ENCODE data around the gene NTNG2. TPM values are rescaled to one million over a fixed set of nuclear protein-coding genes. Genes with fewer than 3 reads are reported as not detected.

NTNG2 gene
- total RNA-seq, 1 donor from 2014 or later, result 1.0 TPM

DNA sequence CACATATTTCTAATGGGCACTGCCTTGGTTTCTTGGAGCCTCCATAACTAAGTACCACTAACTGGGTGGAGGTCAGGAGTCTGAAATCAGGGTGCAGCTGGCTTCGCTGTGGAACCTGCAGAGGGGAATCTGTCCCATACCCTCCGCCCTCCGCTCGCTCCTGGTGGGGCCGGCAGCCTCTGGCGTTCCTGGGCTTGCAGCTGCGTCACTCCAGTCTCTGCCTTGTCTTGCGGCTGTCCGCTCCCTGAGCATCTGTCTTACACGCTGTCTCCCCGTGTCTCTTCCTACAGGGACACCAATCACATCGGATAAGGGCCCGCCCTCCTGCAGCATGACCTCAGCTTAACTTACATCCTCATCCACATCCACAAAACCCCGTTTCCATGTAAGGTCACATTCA is 45.4 kb downstream of the NTNG2 start:
- no peak overlapping the region for H3K9ac ChIP-seq
- H3K4me2 ChIP-seq, result no peak overlapping the region
- peaks cover 6% of the 10 kb centered on the region for H3K4me1 Mint-ChIP-seq
- no peak for DNase-seq (ENCODE audit: low spot score)
- no peaks in the 10 kb centered on the region for H3F3A ChIP-seq (ENCODE audit: low read depth)
- no peaks in the 10 kb centered on the region for H3K9me3 Mint-ChIP-seq
- H3K4me3 ChIP-seq, result no peak overlapping the region
- H3K36me3 Mint-ChIP-seq, result peaks cover 4% of the 10 kb centered on the region
- no peaks in the 10 kb centered on the region for H3K79me2 ChIP-seq (ENCODE audit: low read depth)
- TF ChIP-seq EZH2phosphoT487 (IDR thresholded peaks at IDR 0.05) (no peak), EZH2 (IDR thresholded peaks at IDR 0.05) (no peak)
- TF ChIP-seq, protein P1, sequence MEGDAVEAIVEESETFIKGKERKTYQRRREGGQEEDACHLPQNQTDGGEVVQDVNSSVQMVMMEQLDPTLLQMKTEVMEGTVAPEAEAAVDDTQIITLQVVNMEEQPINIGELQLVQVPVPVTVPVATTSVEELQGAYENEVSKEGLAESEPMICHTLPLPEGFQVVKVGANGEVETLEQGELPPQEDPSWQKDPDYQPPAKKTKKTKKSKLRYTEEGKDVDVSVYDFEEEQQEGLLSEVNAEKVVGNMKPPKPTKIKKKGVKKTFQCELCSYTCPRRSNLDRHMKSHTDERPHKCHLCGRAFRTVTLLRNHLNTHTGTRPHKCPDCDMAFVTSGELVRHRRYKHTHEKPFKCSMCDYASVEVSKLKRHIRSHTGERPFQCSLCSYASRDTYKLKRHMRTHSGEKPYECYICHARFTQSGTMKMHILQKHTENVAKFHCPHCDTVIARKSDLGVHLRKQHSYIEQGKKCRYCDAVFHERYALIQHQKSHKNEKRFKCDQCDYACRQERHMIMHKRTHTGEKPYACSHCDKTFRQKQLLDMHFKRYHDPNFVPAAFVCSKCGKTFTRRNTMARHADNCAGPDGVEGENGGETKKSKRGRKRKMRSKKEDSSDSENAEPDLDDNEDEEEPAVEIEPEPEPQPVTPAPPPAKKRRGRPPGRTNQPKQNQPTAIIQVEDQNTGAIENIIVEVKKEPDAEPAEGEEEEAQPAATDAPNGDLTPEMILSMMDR (IDR thresholded peaks at IDR 0.05), result no peak
- H3K27ac Mint-ChIP-seq, result peak overlapping the region; percentile 4
- H3K4me1 ChIP-seq, result peaks cover 4% of the 10 kb centered on the region
- H3K27me3 ChIP-seq, result no peaks in the 10 kb centered on the region
- H3K9me3 ChIP-seq (ENCODE audit: low read depth), result no peaks in the 10 kb centered on the region
- no peak overlapping the region for H2AFZ ChIP-seq (replicated peaks)
- H3K27me3 Mint-ChIP-seq (ENCODE audit: insufficient read depth, low read depth), result peaks cover 10% of the 10 kb centered on the region
- no peaks in the 10 kb centered on the region for H4K20me1 ChIP-seq (ENCODE audit: low read depth)
- H3K36me3 ChIP-seq, result no peaks in the 10 kb centered on the region
- H3K27ac ChIP-seq, result no peak overlapping the region
- H3K4me3 Mint-ChIP-seq, result no peak overlapping the region

DNA sequence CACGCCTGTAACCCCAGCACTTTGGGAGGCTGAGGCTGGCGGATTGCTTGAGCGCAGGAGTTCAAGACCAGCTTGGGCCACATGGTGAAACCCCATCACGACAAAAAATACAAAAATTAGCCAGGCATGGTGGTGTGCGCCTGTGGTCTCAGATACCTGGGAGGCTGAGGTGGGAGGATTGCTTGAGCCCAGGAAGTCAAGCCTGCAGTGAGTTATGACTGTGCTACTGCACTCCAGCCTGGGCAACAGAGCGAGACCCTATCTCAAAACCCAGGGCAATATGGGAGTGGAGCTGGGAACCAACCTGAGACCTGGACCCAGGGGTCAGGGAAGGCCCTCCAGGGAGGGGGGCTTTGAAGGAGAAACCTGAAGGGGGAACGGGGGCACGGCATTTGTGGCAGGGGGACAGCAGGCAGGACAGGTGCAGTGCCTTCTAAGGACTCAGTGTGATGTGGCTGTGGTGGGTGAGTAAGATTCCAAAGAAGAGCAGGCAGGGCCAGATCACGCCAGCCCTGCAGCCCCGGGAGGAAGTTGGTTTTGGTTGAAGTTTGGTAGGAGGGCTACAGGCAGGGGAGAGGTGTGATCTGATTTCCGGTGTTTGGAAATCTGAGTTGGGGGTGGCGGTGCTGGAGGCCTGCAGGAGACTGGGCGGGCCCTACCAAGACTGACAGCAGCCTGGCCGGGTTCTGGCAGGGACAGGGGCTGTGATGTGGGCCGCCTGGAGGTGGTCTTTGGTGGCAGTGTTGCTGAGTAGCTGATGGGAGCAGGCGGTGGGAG is 46.2 kb downstream of the NTNG2 start:
- no peak overlapping the region for H3K4me2 ChIP-seq
- H3K27me3 ChIP-seq, result no peaks in the 10 kb centered on the region
- DNase-seq (ENCODE audit: low spot score), result no peak
- TF ChIP-seq, protein P1 (IDR thresholded peaks at IDR 0.05), result no peak
- TF ChIP-seq EZH2 (IDR thresholded peaks at IDR 0.05) (no peak), EZH2phosphoT487 (IDR thresholded peaks at IDR 0.05) (no peak)
- no peak overlapping the region for H2AFZ ChIP-seq (replicated peaks)
- H3K4me1 ChIP-seq, result no peaks in the 10 kb centered on the region
- no peak overlapping the region for H3K4me3 Mint-ChIP-seq
- no peak overlapping the region for H3K4me3 ChIP-seq
- H3K9me3 Mint-ChIP-seq, result no peaks in the 10 kb centered on the region
- H3K9ac ChIP-seq, result no peak overlapping the region
- no peaks in the 10 kb centered on the region for H3K9me3 ChIP-seq (ENCODE audit: low read depth)
- H3K36me3 ChIP-seq, result no peaks in the 10 kb centered on the region
- H3K79me2 ChIP-seq (ENCODE audit: low read depth), result no peaks in the 10 kb centered on the region
- no peaks in the 10 kb centered on the region for H3F3A ChIP-seq (ENCODE audit: low read depth)
- H3K27me3 Mint-ChIP-seq (ENCODE audit: insufficient read depth, low read depth), result peaks cover 9% of the 10 kb centered on the region
- no peak overlapping the region for H3K27ac ChIP-seq
- peak overlapping the region; percentile 68 for H3K27ac Mint-ChIP-seq
- H3K4me1 Mint-ChIP-seq, result peaks cover 6% of the 10 kb centered on the region
- peaks cover 4% of the 10 kb centered on the region for H3K36me3 Mint-ChIP-seq
- no peaks in the 10 kb centered on the region for H4K20me1 ChIP-seq (ENCODE audit: low read depth)

DNA sequence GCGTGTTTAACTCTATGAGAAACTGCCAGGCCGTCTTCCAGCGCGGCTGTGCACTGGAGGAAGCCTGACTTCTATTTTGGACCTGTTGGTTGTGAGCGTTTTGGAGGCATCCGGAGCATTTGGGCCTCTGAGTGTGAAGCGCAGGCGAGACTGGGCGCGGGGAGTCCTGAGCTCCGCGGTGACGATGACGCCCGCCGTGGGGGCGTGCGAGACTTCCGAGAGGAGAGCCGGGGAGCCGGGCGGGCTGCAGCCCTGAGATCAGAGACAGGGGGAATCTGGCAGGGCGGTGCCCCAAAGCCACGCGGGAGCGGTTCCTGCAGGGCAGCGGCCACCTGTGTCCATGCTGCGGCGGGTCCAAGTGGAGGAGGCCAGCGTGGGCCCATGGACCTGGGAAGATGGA is 47.4 kb downstream of the NTNG2 start:
- Histone ChIP-seq H3K27me3 (no peaks in the 10 kb centered on the region), H3K4me2 (no peak overlapping the region), H3K27ac (no peak overlapping the region), H3K4me3 (no peak overlapping the region), H3K79me2 (ENCODE audit: low read depth) (no peaks in the 10 kb centered on the region), H3F3A (ENCODE audit: low read depth) (no peaks in the 10 kb centered on the region), H2AFZ (replicated peaks) (no peak overlapping the region), H3K4me1 (peaks cover 6% of the 10 kb centered on the region), H3K9ac (no peak overlapping the region), H3K9me3 (ENCODE audit: low read depth) (no peaks in the 10 kb centered on the region), H3K36me3 (no peaks in the 10 kb centered on the region), H4K20me1 (ENCODE audit: low read depth) (no peaks in the 10 kb centered on the region)
- no peaks in the 10 kb centered on the region for H3K9me3 Mint-ChIP-seq
- peaks cover 9% of the 10 kb centered on the region for H3K27me3 Mint-ChIP-seq (ENCODE audit: insufficient read depth, low read depth)
- H3K4me3 Mint-ChIP-seq, result no peak overlapping the region
- TF ChIP-seq, protein P1 (IDR thresholded peaks at IDR 0.05), result no peak
- TF ChIP-seq EZH2 (IDR thresholded peaks at IDR 0.05) (no peak), EZH2phosphoT487 (IDR thresholded peaks at IDR 0.05) (no peak)
- no peak for DNase-seq (ENCODE audit: low spot score)
- peaks cover 4% of the 10 kb centered on the region for H3K36me3 Mint-ChIP-seq
- H3K4me1 Mint-ChIP-seq, result peaks cover 8% of the 10 kb centered on the region
- peak overlapping the region; percentile 55 for H3K27ac Mint-ChIP-seq
